ENCODE results near the gene PTPRO.
A peak's percentile ranks its signal among the peaks of the same experiment; 100 is the strongest.

Gene PTPRO

DNA sequence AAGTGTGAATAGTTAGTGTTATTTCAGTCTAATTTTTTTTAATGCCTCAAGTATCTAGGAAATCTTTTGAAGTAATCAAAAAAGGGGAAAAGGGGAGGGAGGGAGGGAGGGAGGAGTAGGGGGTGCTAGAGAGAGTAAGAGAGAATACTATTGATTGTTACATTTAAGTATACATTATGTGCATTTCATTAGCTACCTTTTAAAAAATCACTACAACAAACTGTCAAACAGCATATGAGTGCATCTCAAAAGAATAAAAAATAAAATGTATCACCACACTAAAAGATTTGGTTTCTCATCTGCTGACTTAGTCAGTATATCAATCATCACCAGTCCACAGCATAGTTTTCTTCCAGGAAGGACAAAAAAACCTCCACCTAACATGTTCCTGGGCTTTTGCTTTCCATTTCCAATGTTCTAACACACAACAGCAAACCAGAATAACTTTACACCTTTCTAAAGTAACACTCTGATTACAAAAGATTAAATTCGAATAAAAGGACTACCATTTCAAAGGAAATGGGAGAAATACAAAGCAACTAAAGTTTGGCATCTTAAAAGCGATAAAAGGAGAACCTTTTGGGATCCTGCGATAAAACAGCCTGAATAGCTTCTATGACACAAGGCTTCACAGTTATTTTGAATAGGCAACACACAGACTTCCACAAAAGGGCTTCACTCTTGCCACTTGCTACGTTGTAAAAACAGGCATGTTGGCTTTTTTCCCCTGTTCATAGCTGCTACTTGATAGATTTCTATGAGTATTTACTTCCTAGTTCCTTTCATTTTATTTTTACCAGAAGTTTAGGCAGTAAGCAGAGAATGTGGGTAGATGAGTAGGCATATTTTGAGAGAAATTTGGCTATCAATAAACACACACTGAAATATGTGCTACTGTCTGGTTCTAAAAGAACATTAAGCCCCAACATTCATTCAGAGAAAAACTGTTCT lies 306.0 kb downstream of the PTPRO start:
- DNase-seq (ENCODE audit: low read depth) = no peak
- TF ChIP-seq, protein P1, sequence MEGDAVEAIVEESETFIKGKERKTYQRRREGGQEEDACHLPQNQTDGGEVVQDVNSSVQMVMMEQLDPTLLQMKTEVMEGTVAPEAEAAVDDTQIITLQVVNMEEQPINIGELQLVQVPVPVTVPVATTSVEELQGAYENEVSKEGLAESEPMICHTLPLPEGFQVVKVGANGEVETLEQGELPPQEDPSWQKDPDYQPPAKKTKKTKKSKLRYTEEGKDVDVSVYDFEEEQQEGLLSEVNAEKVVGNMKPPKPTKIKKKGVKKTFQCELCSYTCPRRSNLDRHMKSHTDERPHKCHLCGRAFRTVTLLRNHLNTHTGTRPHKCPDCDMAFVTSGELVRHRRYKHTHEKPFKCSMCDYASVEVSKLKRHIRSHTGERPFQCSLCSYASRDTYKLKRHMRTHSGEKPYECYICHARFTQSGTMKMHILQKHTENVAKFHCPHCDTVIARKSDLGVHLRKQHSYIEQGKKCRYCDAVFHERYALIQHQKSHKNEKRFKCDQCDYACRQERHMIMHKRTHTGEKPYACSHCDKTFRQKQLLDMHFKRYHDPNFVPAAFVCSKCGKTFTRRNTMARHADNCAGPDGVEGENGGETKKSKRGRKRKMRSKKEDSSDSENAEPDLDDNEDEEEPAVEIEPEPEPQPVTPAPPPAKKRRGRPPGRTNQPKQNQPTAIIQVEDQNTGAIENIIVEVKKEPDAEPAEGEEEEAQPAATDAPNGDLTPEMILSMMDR (IDR thresholded peaks at IDR 0.05; ENCODE audit: insufficient read depth, low read depth, low read length, missing control alignments) = no peak
- H3K4me3 ChIP-seq (ENCODE audit: low read depth, low read length) = no peak overlapping the region

DNA sequence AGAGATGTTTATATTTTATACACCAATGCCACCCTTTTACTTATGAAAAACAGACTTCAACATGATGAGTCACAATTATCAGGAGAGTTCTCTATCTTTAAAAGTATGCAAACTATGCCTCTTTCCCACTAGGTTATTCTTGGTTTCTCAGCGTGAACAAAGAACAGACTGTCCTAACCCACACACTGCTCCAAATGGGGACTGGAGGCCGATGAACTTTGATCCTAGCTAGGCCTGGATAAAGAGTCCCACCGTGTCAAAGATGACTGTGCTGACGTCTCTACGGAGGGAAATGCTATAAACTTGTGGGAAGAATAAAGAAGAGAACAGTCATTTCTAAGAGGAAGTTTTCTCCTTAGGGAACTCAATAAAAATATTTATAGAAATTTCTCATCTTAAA lies 306.8 kb downstream of the PTPRO start:
- TF ChIP-seq, protein P1 (IDR thresholded peaks at IDR 0.05; ENCODE audit: insufficient read depth, low read depth, low read length, missing control alignments) = no peak
- no peak overlapping the region for H3K4me3 ChIP-seq (ENCODE audit: low read depth, low read length)
- peak; percentile 39 for DNase-seq (ENCODE audit: low read depth)

DNA sequence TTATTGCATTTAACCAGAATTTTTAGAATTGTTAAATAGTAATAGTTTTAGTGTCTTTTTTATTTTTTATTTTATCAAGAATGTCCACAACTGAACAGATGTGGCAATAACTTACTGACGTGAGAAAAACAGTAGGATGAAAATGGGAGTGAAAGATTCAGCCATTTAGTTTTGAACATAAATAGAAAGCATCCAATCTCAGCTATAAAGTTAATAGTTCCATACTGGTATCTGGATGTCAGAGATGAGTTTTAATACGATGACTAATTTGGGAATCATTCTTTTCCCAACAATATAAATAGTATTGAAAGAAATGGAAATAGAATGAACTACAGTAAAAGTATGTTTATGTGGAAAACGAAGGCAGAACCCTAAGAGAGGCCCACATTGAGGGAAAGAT lies 307.5 kb downstream of the PTPRO start:
- TF ChIP-seq, protein P1 (IDR thresholded peaks at IDR 0.05; ENCODE audit: insufficient read depth, low read depth, low read length, missing control alignments) = no peak

DNA sequence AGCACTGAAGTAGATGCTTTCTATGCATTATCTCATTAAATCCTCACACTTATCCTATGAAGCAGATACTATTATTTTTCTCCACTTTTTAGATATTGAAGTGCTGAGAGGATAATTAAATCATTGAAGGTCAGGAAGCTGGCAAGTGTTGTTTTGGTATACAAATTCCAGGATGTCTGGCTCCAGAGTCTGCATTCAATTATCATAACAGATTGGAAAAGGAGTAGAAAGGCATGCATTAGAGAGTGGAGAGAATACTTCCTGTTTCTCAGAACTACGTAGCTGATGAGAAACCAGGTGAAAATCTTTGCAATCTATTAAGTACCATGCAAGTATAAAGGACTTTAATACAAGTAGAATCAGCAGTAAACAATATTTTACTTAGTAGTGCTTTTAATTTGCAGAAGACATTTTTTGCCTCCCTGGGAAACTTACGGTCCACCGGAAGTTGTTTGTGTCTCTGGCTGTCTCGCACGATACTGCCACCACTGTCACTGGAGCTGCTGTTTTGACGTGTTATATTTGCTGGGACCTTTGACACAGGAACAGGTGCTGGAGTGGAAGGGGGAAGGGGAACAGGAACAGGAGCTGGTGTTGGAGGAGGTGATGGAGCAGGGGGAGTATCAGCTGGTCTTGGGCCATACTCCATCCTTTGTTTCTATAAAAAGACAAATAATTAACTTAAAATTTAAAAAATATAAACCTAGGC lies 308.9 kb downstream of the PTPRO start:
- TF ChIP-seq, protein P1 (IDR thresholded peaks at IDR 0.05; ENCODE audit: insufficient read depth, low read depth, low read length, missing control alignments) = no peak
- peak overlapping the region; percentile 26 for H3K4me3 ChIP-seq (ENCODE audit: low read depth, low read length)
- peak; percentile 64 for DNase-seq (ENCODE audit: low read depth)

More for the DNA sequence above, 307.5 kb downstream of the PTPRO start:
- no peak for DNase-seq (ENCODE audit: low read depth)
- no peak overlapping the region for H3K4me3 ChIP-seq (ENCODE audit: low read depth, low read length)

DNA sequence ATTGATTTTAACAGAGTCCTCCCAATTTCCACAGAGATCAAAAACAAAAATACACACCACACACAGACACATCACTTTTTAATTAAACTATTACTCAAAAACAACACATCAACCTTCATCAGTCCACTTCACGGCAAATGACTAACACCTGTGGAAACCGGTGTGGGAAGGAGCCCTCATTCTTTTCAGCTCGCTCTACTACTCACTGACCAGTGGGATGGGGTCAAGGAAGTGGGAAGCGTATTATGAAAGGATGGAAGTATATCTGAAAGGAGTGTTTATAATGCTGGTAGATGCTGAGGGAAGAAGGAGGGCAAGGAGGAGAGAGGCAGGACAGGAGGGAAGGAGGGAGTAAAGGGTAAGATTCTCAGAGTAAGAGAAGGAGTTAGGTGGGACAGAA lies 310.4 kb downstream of the PTPRO start:
- no peak for DNase-seq (ENCODE audit: low read depth)
- TF ChIP-seq, protein P1 (IDR thresholded peaks at IDR 0.05; ENCODE audit: insufficient read depth, low read depth, low read length, missing control alignments) = no peak
- no peak overlapping the region for H3K4me3 ChIP-seq (ENCODE audit: low read depth, low read length)

DNA sequence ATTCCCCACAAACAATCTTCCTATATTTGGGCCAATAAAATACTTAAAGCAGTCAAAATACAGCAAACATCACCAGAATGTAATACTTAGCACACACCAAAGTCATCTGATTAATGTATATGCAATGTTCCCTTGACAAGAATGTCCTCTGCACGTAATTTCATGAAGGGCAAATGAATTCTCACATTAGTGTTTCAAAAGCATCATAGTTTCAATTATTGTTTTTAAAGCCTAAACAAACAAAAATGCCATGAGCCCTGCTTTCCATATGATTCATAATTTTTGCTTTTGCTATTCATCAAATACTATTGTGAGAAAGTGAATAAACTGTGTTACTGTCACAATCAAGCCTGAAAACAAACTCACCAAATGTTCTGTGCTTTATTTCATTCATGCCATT lies 310.9 kb downstream of the PTPRO start:
- TF ChIP-seq, protein P1 (IDR thresholded peaks at IDR 0.05; ENCODE audit: insufficient read depth, low read depth, low read length, missing control alignments) = no peak
- H3K4me3 ChIP-seq (ENCODE audit: low read depth, low read length) = no peak overlapping the region
- no peak for DNase-seq (ENCODE audit: low read depth)
